D721Med (cell line): ENCODE data around the gene PPID.
"Not testable (repeated sequence)": the region's sequence is repeated elsewhere in the genome, so short reads cannot be mapped to it uniquely, and the experiment has no call there.

Experiments used
- DNase-seq: peaks from one replicate; pipeline ENCODE4 v3.0.0; 2011; ENCODE audit warnings: low spot score; ENCODE audit not compliant: insufficient read length
- FAIRE-seq: peaks from 2 replicates; lab custom pipeline; 2011; peaks lifted over from hg19 to GRCh38; lab: Jason Lieb, UNC
- CTCF ChIP-seq: IDR thresholded peaks from 2 replicates; pipeline ENCODE4 v1.5.1; 2012; ENCODE audit warnings: mild to moderate bottlenecking, control low read depth; ENCODE audit not compliant: insufficient read depth; ENCODE audit errors: missing control alignments

PPID gene

GRCh38 chr4:158667651-158668198, 55.5 kb downstream of the PPID start:
- FAIRE-seq (no peak), DNase-seq (no peak)
- TF ChIP-seq CTCF: no peak

- FAIRE-seq: no peak
- TF ChIP-seq CTCF: no peak
- no peak for DNase-seq
These were observed 56.3 kb downstream of the PPID start for GRCh38 chr4:158666892-158667291.

- no peak for FAIRE-seq
- DNase-seq: no peak
These were observed 58.4 kb downstream of the PPID start for GRCh38 chr4:158664806-158665205.

GRCh38 chr4:158663707-158664625, 59.2 kb downstream of the PPID start:
- not testable (repeated sequence) for FAIRE-seq, DNase-seq

More at GRCh38 chr4:158664806-158665205, 58.4 kb downstream of the PPID start:
- TF ChIP-seq CTCF: no peak

- DNase-seq, FAIRE-seq: not testable (repeated sequence)
These were observed 59.9 kb downstream of the PPID start for GRCh38 chr4:158663255-158663654.
